ENCODE data around the gene KCNMA1.

GRCh38 chr10:77226452-77226851 lies 411.2 kb downstream of the KCNMA1 start:
- TF ChIP-seq CTCF (IDR thresholded peaks at IDR 0.05) (no peak), POLR2A (IDR thresholded peaks at IDR 0.05) (no peak)
